VCaP (cell line): Measurements from ENCODE around the gene MORC3.

Experiments
- H3K27ac ChIP-seq: fragments of 450-650 bp; 2 replicates; pipeline ENCODE4 v1.5.1; 2017
- TF ChIP-seq, protein P1 (sequence below): fragments of 450-650 bp; conservative IDR thresholded peaks from 2 replicates; pipeline ENCODE4 v1.5.1; 2017; ENCODE audit warnings: mild to moderate bottlenecking, moderate library complexity

MORC3 gene

DNA sequence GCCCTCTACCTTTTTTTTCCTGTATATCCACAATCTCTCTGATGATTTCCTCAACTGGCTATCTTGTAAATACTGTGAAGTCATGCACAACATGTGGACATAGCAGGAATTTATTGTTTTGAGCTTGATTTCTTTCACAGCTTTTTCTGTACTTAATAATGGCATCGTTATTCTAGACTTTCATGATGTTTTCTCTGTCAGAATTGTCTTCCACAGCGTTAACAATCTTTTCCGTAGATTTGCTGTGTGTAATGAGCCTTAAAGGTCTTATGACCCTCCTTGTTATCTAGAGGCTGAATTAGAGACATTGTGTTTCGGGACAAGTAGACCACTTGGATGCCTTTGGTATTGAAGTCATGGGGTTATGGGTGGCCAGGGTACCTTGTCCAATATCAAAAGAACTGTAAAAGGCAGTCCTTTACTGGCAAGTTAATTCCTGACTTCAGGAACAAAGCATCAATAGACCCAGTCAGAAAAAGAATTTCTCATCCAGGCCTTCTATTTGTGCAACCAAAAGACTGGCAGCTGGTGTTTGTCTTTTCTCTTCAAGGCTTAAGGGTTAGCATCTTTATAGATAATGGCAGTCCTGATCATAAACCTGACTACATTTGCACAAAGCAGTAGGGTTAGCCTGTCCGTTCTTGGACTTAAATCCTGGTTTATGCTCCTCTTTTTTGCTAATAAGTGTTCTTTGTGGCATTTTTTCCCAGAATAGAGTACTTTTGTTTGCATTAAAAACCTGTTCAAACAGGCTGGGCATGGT, 35.1 kb downstream of the MORC3 start:
- TF ChIP-seq, protein P1, sequence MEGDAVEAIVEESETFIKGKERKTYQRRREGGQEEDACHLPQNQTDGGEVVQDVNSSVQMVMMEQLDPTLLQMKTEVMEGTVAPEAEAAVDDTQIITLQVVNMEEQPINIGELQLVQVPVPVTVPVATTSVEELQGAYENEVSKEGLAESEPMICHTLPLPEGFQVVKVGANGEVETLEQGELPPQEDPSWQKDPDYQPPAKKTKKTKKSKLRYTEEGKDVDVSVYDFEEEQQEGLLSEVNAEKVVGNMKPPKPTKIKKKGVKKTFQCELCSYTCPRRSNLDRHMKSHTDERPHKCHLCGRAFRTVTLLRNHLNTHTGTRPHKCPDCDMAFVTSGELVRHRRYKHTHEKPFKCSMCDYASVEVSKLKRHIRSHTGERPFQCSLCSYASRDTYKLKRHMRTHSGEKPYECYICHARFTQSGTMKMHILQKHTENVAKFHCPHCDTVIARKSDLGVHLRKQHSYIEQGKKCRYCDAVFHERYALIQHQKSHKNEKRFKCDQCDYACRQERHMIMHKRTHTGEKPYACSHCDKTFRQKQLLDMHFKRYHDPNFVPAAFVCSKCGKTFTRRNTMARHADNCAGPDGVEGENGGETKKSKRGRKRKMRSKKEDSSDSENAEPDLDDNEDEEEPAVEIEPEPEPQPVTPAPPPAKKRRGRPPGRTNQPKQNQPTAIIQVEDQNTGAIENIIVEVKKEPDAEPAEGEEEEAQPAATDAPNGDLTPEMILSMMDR, result no peak
- H3K27ac ChIP-seq, result peak overlapping the region; percentile 84

DNA sequence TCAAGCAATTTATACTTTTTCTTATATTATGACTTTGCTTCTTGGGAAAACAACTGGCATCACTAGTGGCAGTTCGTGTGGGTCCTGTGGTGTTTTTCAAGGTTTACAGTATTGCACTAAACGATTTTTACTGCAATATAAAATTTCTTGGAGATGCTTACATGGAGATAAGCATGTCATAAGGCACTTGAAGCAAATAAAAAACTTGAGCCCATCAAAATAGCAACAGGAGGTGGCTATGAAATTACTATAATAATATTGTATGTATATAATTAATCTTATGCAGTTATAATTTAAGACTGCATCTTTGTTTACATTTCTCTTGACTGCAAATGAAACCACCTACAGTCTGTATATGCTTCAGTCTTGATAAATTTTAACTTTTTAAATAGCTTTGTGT, 35.9 kb downstream of the MORC3 start:
- TF ChIP-seq, protein P1, result no peak
- H3K27ac ChIP-seq, result peak overlapping the region; percentile 84

DNA sequence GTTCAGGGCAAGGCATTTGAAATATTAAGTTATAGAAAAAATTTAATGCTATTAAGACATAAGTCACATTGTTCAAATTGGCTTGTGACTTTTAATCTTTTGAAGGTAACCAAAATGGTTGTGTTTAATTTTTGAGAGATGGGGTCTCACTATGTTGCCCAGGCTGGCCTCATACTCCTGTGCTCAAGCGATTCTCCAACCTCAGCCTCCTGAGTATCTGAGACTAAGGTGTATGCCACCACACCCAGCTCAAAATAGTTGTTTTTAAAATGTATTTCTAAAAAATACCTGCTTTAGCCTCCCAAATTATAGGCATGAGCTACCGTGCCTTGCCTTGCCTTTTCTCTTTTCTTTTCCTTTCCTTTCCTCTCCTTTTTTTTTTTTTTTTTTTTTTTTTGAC, 39.2 kb downstream of the MORC3 start:
- TF ChIP-seq, protein P1, result no peak
- H3K27ac ChIP-seq, result no peak overlapping the region

DNA sequence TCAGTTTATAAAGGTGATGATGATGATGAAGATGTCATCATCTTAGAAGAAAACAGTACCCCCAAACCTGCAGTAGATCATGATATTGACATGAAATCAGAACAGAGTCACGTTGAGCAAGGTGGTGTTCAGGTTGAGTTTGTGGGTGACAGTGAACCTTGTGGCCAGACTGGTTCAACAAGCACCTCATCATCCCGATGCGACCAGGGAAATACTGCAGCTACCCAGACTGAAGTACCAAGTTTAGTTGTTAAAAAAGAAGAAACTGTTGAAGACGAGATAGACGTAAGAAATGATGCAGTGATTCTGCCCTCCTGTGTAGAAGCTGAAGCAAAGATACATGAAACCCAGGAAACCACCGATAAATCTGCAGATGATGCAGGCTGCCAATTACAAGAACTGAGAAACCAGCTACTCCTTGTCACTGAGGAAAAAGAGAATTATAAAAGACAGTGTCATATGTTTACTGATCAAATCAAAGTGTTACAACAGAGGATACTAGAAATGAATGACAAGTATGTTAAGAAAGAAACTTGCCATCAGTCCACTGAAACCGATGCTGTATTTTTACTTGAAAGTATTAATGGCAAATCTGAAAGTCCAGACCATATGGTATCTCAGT, 49.2 kb downstream of the MORC3 start:
- TF ChIP-seq, protein P1, result no peak

DNA sequence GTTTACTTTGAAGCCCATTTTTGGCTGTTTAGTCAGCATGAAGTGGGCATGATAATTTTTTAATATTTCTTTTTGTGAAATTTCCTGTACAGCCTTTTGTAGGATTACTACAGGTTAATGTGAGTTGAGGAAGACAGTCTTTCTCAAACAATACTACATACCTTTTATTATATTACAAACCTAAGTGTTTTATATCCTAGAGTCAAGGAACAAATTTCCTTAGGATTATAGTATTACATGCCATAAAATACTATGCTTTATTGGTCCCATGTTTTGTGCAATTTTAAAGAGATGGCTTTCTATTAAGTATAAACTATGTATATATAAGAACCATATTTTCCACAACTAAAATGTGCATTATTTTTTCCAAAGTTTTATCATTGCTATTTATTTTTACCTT, 56.0 kb downstream of the MORC3 start:
- H3K27ac ChIP-seq, result no peak overlapping the region
- TF ChIP-seq, protein P1, result no peak

More for the DNA sequence above, 49.2 kb downstream of the MORC3 start:
- no peak overlapping the region for H3K27ac ChIP-seq

DNA sequence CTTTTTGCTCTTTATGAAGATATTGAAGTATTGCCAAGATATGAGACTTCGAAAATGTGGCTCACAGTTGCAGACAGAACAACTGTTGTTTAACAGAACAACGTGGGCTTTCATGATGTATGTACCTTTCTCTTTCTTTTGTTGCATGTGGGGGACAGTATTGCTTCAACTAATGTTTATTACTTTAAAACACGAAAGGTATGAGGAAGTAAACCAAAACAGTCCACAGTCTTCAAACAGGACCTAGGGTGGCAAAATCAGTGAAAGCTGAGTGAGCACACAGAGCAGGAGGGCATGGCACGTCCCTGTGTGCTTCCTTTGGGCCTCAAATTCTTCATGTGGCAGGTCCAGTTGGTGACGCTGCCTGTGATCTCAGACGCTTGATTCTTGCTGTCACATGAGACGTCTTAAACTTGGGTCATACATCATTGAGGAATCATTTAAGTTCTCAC, 57.4 kb downstream of the MORC3 start:
- no peak overlapping the region for H3K27ac ChIP-seq
- TF ChIP-seq, protein P1, result no peak

DNA sequence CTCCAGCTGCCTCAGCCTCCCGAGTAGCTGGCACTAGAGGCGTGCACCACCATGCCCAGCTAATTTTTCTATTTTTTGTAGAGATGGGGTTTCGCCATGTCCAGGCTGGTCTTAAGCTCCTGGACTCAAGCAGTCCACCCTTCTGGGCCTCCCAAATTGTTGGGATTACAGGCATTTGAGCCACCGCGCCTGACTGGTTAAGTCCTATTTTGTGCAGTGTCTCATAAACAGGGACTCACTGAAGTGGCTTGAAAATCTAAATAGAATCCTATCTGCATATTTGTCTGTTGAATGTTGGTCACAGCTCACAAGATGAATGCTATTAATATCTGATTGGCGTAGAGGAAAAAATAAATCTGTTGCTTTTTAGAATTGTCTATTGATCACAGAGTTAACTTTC, 59.3 kb downstream of the MORC3 start:
- TF ChIP-seq, protein P1, result no peak

More for the DNA sequence above, 59.3 kb downstream of the MORC3 start:
- H3K27ac ChIP-seq, result no peak overlapping the region
